Measurements from ENCODE around the gene LLGL2. TPM values are rescaled to one million over a fixed set of nuclear protein-coding genes. Genes with fewer than 3 reads are reported as not detected.

LLGL2 gene
- total RNA-seq, 2 donors from 2014 or later = 12.5 to 17.4 TPM

DNA sequence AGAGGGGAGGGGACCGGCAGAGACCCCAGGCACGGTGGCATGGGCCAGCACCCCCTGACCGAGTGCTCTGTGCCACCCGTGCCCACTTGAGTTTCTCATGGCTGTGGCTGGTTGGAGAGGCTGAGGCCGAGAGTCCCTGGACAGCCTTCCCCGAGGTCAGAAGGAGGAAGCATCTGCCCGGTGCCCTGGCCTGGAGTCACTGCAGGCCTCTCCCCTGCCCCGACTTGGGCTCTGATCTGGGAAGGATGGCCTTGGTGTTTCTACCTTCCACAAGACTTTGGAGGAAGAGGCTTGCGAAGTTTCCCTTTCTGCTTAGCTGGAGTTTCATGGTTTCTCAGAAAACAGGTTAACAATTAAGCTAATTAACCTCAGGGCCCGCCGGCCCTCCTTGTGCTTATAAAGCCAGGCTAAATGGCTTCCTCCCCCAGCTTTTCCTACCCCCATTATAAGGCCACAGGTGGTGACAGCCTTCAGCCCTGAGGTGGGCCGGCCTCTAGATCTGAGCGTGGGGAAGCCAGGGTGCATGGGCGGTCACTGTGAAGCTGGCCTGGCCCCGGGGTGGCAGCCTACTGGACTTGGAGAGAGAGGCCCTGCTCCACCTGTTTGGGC is 17.3 kb downstream of the LLGL2 start:
- no peak for ATAC-seq (replicated peaks in 1 of 2)
- no peaks in the 10 kb centered on the region for H3K9me3 Mint-ChIP-seq

DNA sequence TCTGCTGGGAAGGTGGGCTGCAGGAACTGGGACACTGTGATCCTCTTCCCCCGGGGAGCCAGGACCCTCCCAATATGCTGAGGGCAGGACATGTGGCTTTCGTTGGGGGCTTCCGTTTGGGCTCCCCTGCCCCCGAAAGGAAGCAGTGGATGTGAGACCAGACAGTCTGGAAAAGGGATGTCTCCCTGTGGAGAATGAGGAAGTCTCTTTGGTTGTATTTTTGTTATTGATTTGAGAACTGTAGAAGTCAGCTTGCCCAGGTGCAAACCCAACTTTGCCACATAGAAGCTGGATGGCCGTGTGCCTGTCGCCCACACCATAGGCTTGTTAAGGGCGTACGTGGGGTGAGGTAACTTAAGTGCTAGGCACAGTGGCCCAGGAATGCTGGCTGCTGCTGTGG is 18.8 kb downstream of the LLGL2 start:
- no peaks in the 10 kb centered on the region for H3K27me3 Mint-ChIP-seq (ENCODE audit: low read depth)
- ATAC-seq (replicated peaks in 1 of 2) (no peak), DNase-seq (no peak)
- H3K4me1 Mint-ChIP-seq (ENCODE audit: low read depth) = no peaks in the 10 kb centered on the region
- H3K27ac Mint-ChIP-seq = no peak overlapping the region
- no peaks in the 10 kb centered on the region for H3K9me3 Mint-ChIP-seq
- H3K4me3 Mint-ChIP-seq = no peak overlapping the region
- no peaks in the 10 kb centered on the region for H3K36me3 Mint-ChIP-seq (ENCODE audit: insufficient read depth in 2 of 2)

More for the DNA sequence above, 17.3 kb downstream of the LLGL2 start:
- H3K36me3 Mint-ChIP-seq (ENCODE audit: insufficient read depth in 2 of 2) = no peaks in the 10 kb centered on the region
- no peak overlapping the region for H3K27ac Mint-ChIP-seq
- no peaks in the 10 kb centered on the region for H3K27me3 Mint-ChIP-seq (ENCODE audit: low read depth)
- DNase-seq = no peak
- H3K4me1 Mint-ChIP-seq (ENCODE audit: low read depth) = no peaks in the 10 kb centered on the region
- H3K4me3 Mint-ChIP-seq = no peak overlapping the region

DNA sequence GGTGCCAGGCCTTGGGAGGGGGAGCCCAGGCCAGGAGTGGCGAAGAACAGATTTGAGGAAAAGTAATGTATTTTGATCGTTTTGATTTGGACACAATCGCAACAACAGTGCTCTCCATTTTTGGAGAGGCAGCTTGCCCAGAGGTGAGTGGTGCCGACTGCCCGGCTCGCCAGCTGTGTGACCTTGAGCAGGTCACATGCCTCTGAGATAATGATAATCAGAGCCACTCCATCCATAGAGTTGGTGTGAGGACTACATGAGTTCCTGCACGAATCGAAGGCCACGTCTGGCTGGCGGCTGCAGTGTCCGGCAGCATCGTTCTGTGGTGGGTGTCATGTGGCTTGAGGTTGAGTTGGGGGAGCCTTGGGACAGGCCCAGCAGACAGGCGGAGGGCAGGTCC is 20.7 kb downstream of the LLGL2 start:
- Mint-ChIP-seq H3K4me1 (ENCODE audit: low read depth) (no peaks in the 10 kb centered on the region), H3K9me3 (no peaks in the 10 kb centered on the region)

DNA sequence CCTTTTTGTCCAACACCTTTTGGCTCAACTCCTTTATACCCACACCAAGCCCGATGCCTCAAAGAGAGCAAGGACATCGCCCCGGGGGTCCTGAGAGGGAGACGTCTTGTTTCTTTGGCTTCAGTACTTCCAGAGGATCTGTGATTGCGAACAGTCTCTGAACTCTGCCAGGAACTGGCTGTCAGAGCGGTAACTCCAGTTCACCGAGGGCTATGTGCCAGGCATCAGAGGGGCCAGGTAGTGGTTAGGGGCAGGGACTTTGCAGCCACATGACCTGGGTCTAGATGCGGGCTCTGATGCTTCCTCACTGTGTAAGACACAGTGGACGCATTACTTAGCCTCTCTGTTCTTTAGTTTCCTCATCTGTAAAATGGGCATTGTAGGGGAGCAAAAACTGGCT is 21.6 kb downstream of the LLGL2 start:
- Mint-ChIP-seq H3K36me3 (ENCODE audit: insufficient read depth in 2 of 2) (no peaks in the 10 kb centered on the region), H3K4me3 (no peak overlapping the region), H3K27me3 (ENCODE audit: low read depth) (no peaks in the 10 kb centered on the region), H3K27ac (no peak overlapping the region), H3K4me1 (ENCODE audit: low read depth) (no peaks in the 10 kb centered on the region), H3K9me3 (no peaks in the 10 kb centered on the region)
- ATAC-seq (replicated peaks in 1 of 2) (no peak), DNase-seq (no peak)

More for the DNA sequence above, 20.7 kb downstream of the LLGL2 start:
- Mint-ChIP-seq H3K36me3 (ENCODE audit: insufficient read depth in 2 of 2) (no peaks in the 10 kb centered on the region), H3K27me3 (ENCODE audit: low read depth) (no peaks in the 10 kb centered on the region), H3K27ac (no peak overlapping the region), H3K4me3 (no peak overlapping the region)
- no peak for DNase-seq
- ATAC-seq (replicated peaks in 1 of 2) = no peak

- H3K27ac Mint-ChIP-seq = no peak overlapping the region
- H3K9me3 Mint-ChIP-seq = no peaks in the 10 kb centered on the region
- H3K27me3 Mint-ChIP-seq (ENCODE audit: low read depth) = no peaks in the 10 kb centered on the region
- H3K4me3 Mint-ChIP-seq = no peak overlapping the region
- no peaks in the 10 kb centered on the region for H3K4me1 Mint-ChIP-seq (ENCODE audit: low read depth)
- ATAC-seq (replicated peaks in 1 of 2) (no peak), DNase-seq (no peak)
- H3K36me3 Mint-ChIP-seq (ENCODE audit: insufficient read depth in 2 of 2) = no peaks in the 10 kb centered on the region
Observed at GRCh38 chr17:75548813-75549212, 23.3 kb downstream of the LLGL2 start.

DNA sequence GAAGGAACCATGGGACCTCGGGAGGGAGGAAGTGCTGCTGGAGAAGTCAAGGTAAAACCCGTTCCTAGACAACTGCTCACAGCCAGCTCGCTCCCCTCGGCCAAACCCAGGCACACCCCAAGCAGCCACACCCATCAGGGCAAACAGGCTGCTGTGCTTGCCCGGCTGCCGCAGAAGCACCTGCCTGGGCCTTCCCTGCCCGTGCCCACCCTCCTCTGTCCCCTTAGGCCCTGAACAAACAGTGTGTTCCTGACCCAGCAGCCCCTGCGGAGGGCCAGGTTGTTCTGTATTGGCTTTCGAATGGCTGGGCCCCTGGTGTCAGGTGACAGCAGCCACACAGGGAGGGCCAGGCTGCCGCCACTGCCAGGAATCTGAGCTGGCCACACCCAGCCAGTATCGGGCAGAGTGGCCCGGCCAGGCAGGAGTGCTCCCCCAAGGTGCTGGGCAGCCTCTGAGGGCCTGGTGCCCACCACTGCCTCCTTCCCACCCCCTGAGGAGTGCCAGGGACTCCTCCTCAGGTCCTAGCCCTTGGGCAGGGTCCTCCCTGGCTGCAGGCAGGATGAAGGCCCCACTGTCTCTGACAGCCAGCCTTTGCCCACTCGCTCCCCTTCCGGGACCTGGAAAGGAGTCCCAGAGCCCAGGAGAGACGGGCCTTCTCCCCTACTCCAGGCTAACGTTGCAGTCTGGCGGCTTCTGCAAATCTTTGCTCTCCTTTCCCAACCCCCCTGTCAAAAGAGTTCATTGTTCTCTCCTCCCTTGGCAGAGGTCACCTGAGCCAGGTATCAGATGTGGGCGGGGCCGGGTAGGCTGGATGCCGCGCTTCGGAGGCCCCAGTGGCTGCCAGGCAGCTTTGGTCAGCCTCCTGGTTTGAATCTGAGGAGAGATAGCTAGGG is 24.0 kb downstream of the LLGL2 start:
- no peaks in the 10 kb centered on the region for H3K9me3 Mint-ChIP-seq
- no peak for DNase-seq
- no peaks in the 10 kb centered on the region for H3K4me1 Mint-ChIP-seq (ENCODE audit: low read depth)
- no peak overlapping the region for H3K4me3 Mint-ChIP-seq
- no peak for ATAC-seq (replicated peaks in 1 of 2)
- no peak overlapping the region for H3K27ac Mint-ChIP-seq
- H3K27me3 Mint-ChIP-seq (ENCODE audit: low read depth) = no peaks in the 10 kb centered on the region
- no peaks in the 10 kb centered on the region for H3K36me3 Mint-ChIP-seq (ENCODE audit: insufficient read depth in 2 of 2)

DNA sequence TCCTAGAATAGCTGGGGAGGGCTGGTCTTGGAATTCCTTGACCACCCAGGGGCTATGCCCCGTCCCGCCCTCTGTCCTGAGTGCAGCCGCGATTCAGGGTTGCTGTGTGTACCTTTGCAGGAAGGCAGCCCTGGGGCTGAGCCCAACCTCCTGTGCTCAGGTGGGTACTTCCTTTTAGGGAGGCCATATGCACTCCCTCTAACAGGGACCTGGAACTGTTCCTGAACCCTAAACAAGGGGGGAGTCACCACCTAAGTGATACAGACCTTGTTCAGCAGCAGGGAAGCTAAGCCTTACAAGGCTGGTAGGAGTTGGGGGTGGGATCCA is 24.6 kb downstream of the LLGL2 start:
- no peaks in the 10 kb centered on the region for H3K9me3 Mint-ChIP-seq
- H3K4me1 Mint-ChIP-seq (ENCODE audit: low read depth) = no peaks in the 10 kb centered on the region
- no peak overlapping the region for H3K27ac Mint-ChIP-seq
- DNase-seq = no peak
- no peaks in the 10 kb centered on the region for H3K27me3 Mint-ChIP-seq (ENCODE audit: low read depth)
- no peaks in the 10 kb centered on the region for H3K36me3 Mint-ChIP-seq (ENCODE audit: insufficient read depth in 2 of 2)
- ATAC-seq (replicated peaks in 1 of 2) = no peak
- H3K4me3 Mint-ChIP-seq = no peak overlapping the region

DNA sequence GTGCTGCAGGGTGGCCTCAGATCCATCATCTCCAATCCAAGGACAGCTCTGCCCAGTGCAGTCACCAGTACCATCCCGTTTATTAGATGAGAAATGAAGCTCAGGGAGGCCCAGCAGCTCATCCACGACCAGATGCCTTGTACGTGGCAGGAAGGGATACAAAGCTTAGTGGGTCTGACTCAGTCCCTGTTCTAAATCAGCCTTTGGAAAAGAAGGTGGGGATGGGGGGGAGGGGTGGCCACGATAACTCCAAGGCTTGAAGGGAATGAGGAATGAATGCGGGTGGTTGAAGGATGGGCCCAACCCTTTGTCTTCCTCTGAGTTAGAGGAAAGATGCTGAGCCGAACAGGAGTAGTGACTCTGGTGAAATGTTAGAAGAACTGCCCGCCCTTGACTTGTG is 25.8 kb downstream of the LLGL2 start:
- Mint-ChIP-seq H3K9me3 (no peaks in the 10 kb centered on the region), H3K4me1 (ENCODE audit: low read depth) (no peaks in the 10 kb centered on the region), H3K27me3 (ENCODE audit: low read depth) (no peaks in the 10 kb centered on the region), H3K36me3 (ENCODE audit: insufficient read depth in 2 of 2) (no peaks in the 10 kb centered on the region), H3K27ac (no peak overlapping the region), H3K4me3 (no peak overlapping the region)
- no peak for DNase-seq
- ATAC-seq (replicated peaks in 1 of 2) = no peak

DNA sequence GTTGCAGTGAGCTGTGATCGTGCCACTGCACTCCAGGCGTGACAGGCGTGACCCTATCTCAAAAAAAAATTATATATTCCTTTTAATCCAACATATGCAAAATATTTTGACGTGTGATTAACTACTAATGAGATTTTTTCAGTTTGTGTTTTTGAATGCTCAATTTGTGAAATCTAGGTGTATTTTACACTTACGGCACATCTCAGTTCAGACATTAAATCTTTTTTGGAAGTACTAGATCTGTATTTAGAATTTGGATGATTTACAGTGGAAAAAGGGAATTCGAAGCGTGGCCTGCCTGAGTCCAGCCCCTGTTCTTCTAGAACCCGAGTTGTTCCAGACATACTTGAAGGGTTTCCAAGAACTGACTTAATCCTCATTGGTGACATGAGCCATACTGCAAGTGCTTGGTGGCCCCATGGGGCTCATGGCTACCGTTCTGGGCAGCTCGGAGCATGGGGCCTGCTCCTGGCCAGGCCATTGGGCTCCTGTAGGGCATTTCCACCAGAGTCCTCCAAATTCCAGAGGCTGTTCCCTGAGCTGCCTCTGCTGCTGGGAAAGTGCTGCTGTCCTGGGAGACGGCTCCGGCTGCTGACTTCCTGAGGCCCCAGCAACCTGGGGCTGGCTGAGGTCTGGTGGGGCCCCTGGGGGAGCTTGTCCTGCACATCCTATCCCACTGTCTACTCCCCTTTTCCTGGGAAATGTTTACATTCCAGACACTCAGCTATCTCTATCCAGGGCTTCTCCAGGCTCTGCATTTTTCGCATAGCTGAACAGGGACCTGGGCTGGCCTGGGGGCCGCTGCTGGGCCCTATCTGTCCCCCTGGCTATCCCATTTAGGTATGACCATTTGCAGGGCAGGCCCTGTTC is 27.2 kb downstream of the LLGL2 start:
- ATAC-seq (replicated peaks in 1 of 2) (no peak), DNase-seq (no peak)
- no peaks in the 10 kb centered on the region for H3K36me3 Mint-ChIP-seq (ENCODE audit: insufficient read depth in 2 of 2)
- H3K9me3 Mint-ChIP-seq = no peaks in the 10 kb centered on the region
- no peaks in the 10 kb centered on the region for H3K27me3 Mint-ChIP-seq (ENCODE audit: low read depth)
- no peak overlapping the region for H3K4me3 Mint-ChIP-seq
- H3K4me1 Mint-ChIP-seq (ENCODE audit: low read depth) = no peaks in the 10 kb centered on the region
- no peak overlapping the region for H3K27ac Mint-ChIP-seq

GRCh38 chr17:75553295-75554110 is 28.0 kb downstream of the LLGL2 start:
- Mint-ChIP-seq H3K36me3 (ENCODE audit: insufficient read depth in 2 of 2) (no peaks in the 10 kb centered on the region), H3K27me3 (ENCODE audit: low read depth) (no peaks in the 10 kb centered on the region), H3K9me3 (no peaks in the 10 kb centered on the region), H3K27ac (no peak overlapping the region), H3K4me3 (no peak overlapping the region), H3K4me1 (ENCODE audit: low read depth) (no peaks in the 10 kb centered on the region)
- DNase-seq (no peak), ATAC-seq (replicated peaks in 1 of 2) (no peak)

- no peak overlapping the region for H3K27ac Mint-ChIP-seq
- no peak overlapping the region for H3K4me3 Mint-ChIP-seq
- H3K27me3 Mint-ChIP-seq (ENCODE audit: low read depth) = no peaks in the 10 kb centered on the region
- H3K36me3 Mint-ChIP-seq (ENCODE audit: insufficient read depth in 2 of 2) = no peaks in the 10 kb centered on the region
- H3K4me1 Mint-ChIP-seq (ENCODE audit: low read depth) = no peaks in the 10 kb centered on the region
- ATAC-seq (replicated peaks in 1 of 2) = no peak
- no peak for DNase-seq
- no peaks in the 10 kb centered on the region for H3K9me3 Mint-ChIP-seq
Observed at GRCh38 chr17:75555679-75556153, 30.2 kb downstream of the LLGL2 start.

- H3K27ac Mint-ChIP-seq = no peak overlapping the region
- H3K36me3 Mint-ChIP-seq (ENCODE audit: insufficient read depth in 2 of 2) = no peaks in the 10 kb centered on the region
- H3K27me3 Mint-ChIP-seq (ENCODE audit: low read depth) = no peaks in the 10 kb centered on the region
- H3K4me1 Mint-ChIP-seq (ENCODE audit: low read depth) = no peaks in the 10 kb centered on the region
- H3K9me3 Mint-ChIP-seq = no peaks in the 10 kb centered on the region
- DNase-seq = no peak
- ATAC-seq (replicated peaks in 1 of 2) = no peak
- no peak overlapping the region for H3K4me3 Mint-ChIP-seq
Observed at GRCh38 chr17:75557075-75557851, 31.8 kb downstream of the LLGL2 start.

Measured in activated T-cell treated with anti-CD3 and anti-CD28 coated beads, Interleukin-2, amount 50 U/mL, for 72 hours (primary cell).